Subcutaneous abdominal adipose tissue (tissue), 5 donors: Measurements from ENCODE around the gene ZC3H7A.
A peak's percentile ranks its signal among the peaks of the same experiment; 100 is the strongest.

Source experiments
- H3K27ac ChIP-seq: one replicate; pipeline ENCODE4 v1.7.0; 2013; ENCODE audit warnings: low read depth, mild to moderate bottlenecking, inconsistent platforms, low read length, moderate library complexity
- H3K27me3 ChIP-seq, 5 donors: one replicate each; pipeline ENCODE4 v1.7.0; 2013; ENCODE audit warnings: low read length in 5 of 5, inconsistent platforms in 1 of 5; ENCODE audit not compliant: control insufficient read depth in 5 of 5, insufficient read depth in 4 of 5
- H3K36me3 ChIP-seq, 5 donors: one replicate each; pipeline ENCODE4 v1.7.0; 2013; ENCODE audit warnings: low read length in 5 of 5; ENCODE audit not compliant: control insufficient read depth in 5 of 5, insufficient read depth in 5 of 5
- H3K4me1 ChIP-seq, 5 donors: one replicate each; pipeline ENCODE4 v1.7.0; 2013; ENCODE audit warnings: low read length in 5 of 5, mild to moderate bottlenecking in 3 of 5, moderate library complexity in 1 of 5; ENCODE audit not compliant: control insufficient read depth in 5 of 5, insufficient read depth in 5 of 5
- H3K4me3 ChIP-seq, 5 donors: one replicate each; pipeline ENCODE4 v1.7.0; 2013; ENCODE audit warnings: low read length in 5 of 5, low read depth in 1 of 5
- H3K9ac ChIP-seq, 5 donors: one replicate each; pipeline ENCODE4 v1.7.0; 2013; ENCODE audit warnings: low read length in 5 of 5, mild to moderate bottlenecking in 4 of 5, moderate library complexity in 3 of 5
- H3K9me3 ChIP-seq, 5 donors: one replicate each; pipeline ENCODE4 v1.7.0; 2013; ENCODE audit warnings: low read length in 5 of 5; ENCODE audit not compliant: control insufficient read depth in 5 of 5
- donor health status: healthy.
- donor health status: healthy.
- donor health status: healthy.
- donor health status: healthy.
- donor health status: healthy.

ZC3H7A gene, protein sequence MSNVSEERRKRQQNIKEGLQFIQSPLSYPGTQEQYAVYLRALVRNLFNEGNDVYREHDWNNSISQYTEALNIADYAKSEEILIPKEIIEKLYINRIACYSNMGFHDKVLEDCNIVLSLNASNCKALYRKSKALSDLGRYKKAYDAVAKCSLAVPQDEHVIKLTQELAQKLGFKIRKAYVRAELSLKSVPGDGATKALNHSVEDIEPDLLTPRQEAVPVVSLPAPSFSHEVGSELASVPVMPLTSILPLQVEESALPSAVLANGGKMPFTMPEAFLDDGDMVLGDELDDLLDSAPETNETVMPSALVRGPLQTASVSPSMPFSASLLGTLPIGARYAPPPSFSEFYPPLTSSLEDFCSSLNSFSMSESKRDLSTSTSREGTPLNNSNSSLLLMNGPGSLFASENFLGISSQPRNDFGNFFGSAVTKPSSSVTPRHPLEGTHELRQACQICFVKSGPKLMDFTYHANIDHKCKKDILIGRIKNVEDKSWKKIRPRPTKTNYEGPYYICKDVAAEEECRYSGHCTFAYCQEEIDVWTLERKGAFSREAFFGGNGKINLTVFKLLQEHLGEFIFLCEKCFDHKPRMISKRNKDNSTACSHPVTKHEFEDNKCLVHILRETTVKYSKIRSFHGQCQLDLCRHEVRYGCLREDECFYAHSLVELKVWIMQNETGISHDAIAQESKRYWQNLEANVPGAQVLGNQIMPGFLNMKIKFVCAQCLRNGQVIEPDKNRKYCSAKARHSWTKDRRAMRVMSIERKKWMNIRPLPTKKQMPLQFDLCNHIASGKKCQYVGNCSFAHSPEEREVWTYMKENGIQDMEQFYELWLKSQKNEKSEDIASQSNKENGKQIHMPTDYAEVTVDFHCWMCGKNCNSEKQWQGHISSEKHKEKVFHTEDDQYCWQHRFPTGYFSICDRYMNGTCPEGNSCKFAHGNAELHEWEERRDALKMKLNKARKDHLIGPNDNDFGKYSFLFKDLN

DNA sequence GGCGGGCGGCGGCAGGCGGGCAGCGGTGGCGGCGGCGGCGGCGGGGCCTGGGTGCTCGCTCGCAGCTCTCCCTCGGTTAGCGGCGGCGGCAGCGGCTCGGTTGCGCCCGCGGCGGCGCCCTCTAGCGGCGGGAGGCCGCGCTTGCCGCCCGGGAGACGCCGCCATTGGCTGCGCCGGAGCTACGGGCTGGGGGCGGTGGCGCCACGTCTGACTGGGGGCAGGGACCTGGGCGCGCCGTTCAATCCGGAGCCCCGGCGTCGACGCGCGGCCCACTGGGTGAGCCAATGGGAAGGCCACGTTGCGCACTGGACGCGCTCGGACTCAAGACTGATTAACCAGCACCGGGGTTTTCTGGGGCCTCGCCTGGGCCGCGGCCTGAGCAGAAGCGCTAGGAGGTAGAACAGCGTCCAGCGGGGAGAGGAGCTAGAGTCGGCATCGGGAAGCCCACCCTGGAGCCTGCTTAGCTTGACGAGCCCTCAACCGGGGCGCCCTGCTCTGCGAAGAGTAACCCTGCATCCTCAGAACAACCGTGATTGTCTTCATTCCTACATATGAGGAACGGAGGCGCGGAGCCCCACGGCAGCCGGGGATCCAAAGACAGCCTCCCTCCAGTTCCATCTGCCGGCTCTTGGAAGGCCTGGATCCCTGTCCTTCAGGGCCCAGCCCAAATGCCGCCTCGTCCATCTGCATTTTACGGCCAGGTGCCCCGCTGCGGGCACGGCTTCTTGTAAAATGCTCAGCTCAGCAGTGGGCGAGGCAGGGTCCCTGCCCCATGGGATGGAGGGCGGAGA is at the start of gene ZC3H7A:
ZC3H7A (minus strand) TSS at position 93 of the 791 bp plus-strand sequence. CDS start 14,904 bp downstream, outside the sequence.
- Histone ChIP-seq H3K4me1 (peaks cover 0 to 67% (median 63%) of the 10 kb centered on the region in 5 donors), H3K27ac (peak within 1 kb of the TSS; percentile 98), H3K27me3 (no peaks in the 10 kb centered on the region), H3K36me3 (peaks cover 0 to 7% (median 3%) of the 10 kb centered on the region in 5 donors), H3K9me3 (no peaks in the 10 kb centered on the region), H3K9ac (peak within 1 kb of the TSS; percentile 92 to 100 (median 99)), H3K4me3 (peak within 1 kb of the TSS; percentile 83 to 91 (median 85))

DNA sequence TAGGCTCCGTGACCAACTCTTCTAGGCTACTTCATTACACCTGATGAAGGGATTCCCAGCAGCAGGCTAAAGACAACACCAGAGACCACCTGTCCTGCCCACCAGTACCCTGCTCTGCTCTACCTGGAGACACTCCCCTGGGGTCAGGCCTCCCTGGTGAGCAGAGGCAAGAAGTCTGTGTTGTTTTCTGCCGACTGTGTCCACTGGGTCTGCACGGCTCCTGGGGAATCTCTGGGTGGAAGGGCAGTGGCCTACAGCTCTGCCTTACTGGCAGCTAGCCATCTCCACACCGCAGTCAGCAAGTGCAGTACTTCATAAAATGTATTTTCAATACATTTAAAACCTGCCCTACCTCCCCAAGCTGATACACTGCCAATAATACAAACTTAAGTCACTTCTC is 47.4 kb upstream of the ZC3H7A start:
- H3K9me3 ChIP-seq = no peaks in the 10 kb centered on the region
- no peak overlapping the region for H3K27ac ChIP-seq
- peak overlapping the region in 1 of 5 donors; percentile 22 for H3K4me3 ChIP-seq
- no peaks in the 10 kb centered on the region for H3K27me3 ChIP-seq
- H3K4me1 ChIP-seq = peaks cover 0 to 16% (median 7%) of the 10 kb centered on the region in 5 donors
- H3K36me3 ChIP-seq = peaks cover 29 to 94% (median 81%) of the 10 kb centered on the region in 5 donors
- peak overlapping the region in 2 of 5 donors; percentile 26 to 29 for H3K9ac ChIP-seq

GRCh38 chr16:11843861-11844260 is 46.8 kb upstream of the ZC3H7A start:
- Histone ChIP-seq H3K9ac (no peak overlapping the region), H3K36me3 (peaks cover 30 to 94% (median 84%) of the 10 kb centered on the region in 5 donors), H3K4me1 (peaks cover 0 to 15% (median 7%) of the 10 kb centered on the region in 5 donors), H3K9me3 (no peaks in the 10 kb centered on the region), H3K27ac (no peak overlapping the region), H3K4me3 (no peak overlapping the region), H3K27me3 (no peaks in the 10 kb centered on the region)

- H3K27ac ChIP-seq = no peak overlapping the region
- no peak overlapping the region for H3K4me3 ChIP-seq
- H3K9ac ChIP-seq = no peak overlapping the region
- H3K36me3 ChIP-seq = peaks cover 30 to 94% (median 84%) of the 10 kb centered on the region in 5 donors
- H3K4me1 ChIP-seq = peaks cover 0 to 12% (median 7%) of the 10 kb centered on the region in 5 donors
- H3K9me3 ChIP-seq = no peaks in the 10 kb centered on the region
- no peaks in the 10 kb centered on the region for H3K27me3 ChIP-seq
Measured at GRCh38 chr16:11843206-11843605, 46.1 kb upstream of the ZC3H7A start.

- no peak overlapping the region for H3K4me3 ChIP-seq
- peaks cover 26 to 95% (median 85%) of the 10 kb centered on the region in 5 donors for H3K36me3 ChIP-seq
- H3K4me1 ChIP-seq = peaks cover 0 to 14% (median 10%) of the 10 kb centered on the region in 5 donors
- no peaks in the 10 kb centered on the region for H3K27me3 ChIP-seq
- no peak overlapping the region for H3K9ac ChIP-seq
- H3K27ac ChIP-seq = no peak overlapping the region
- H3K9me3 ChIP-seq = no peaks in the 10 kb centered on the region
Measured at GRCh38 chr16:11841026-11841425, 44.0 kb upstream of the ZC3H7A start.

- no peak overlapping the region for H3K4me3 ChIP-seq
- H3K4me1 ChIP-seq = peaks cover 0 to 24% (median 16%) of the 10 kb centered on the region in 5 donors
- H3K9me3 ChIP-seq = no peaks in the 10 kb centered on the region
- peak overlapping the region; percentile 33 for H3K27ac ChIP-seq
- H3K36me3 ChIP-seq = peaks cover 23 to 59% (median 54%) of the 10 kb centered on the region in 5 donors
- H3K9ac ChIP-seq = no peak overlapping the region
- no peaks in the 10 kb centered on the region for H3K27me3 ChIP-seq
Measured at GRCh38 chr16:11836650-11837244, 39.7 kb upstream of the ZC3H7A start.

DNA sequence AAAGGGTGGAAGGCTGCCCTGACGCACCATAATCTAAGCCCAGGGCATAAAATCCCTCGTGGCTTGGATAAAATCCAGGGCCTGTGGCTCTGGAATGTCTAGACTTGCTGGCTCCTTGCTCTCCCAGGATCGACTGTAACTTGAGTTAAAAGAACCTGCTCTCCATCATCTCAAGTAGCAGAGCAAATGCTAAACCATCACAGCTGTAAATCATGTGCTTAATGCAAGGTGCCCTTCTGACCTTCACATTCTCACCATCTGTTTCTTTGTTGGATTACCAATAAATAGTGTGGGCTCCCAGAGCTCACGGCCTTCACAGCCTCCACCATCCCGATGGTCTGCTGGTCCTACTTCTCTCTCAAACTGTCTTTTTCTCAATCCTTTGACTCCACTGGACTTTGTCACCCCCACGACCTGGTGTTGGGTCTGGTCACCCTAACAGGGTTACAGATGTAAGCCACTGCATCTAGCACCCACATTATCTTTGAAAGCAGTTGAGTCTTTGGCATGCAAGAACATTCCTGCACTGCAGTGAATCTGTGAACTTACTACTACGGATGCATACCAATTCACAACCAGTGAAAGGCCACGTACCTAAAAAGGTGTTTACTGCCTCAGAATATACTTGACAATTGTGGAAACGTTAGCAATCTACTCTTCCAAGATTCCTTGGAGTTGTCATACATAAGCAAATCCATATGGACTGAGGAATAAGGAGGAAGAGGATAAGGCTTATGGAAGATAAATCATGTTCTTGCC is 39.0 kb upstream of the ZC3H7A start:
- no peak overlapping the region for H3K4me3 ChIP-seq
- H3K36me3 ChIP-seq = peaks cover 19 to 52% (median 47%) of the 10 kb centered on the region in 5 donors
- no peaks in the 10 kb centered on the region for H3K27me3 ChIP-seq
- H3K9ac ChIP-seq = no peak overlapping the region
- H3K4me1 ChIP-seq = peaks cover 0 to 24% (median 16%) of the 10 kb centered on the region in 5 donors
- H3K27ac ChIP-seq = no peak overlapping the region
- no peaks in the 10 kb centered on the region for H3K9me3 ChIP-seq

- Histone ChIP-seq H3K4me1 (peaks cover 0 to 24% (median 16%) of the 10 kb centered on the region in 5 donors), H3K27me3 (no peaks in the 10 kb centered on the region), H3K27ac (no peak overlapping the region), H3K9ac (no peak overlapping the region), H3K36me3 (peaks cover 14 to 44% (median 39%) of the 10 kb centered on the region in 5 donors), H3K9me3 (no peaks in the 10 kb centered on the region), H3K4me3 (no peak overlapping the region)
Measured at GRCh38 chr16:11835309-11835708, 38.3 kb upstream of the ZC3H7A start.
